Mesenchymal stem cell (in vitro differentiated cells and primary cell): Measurements from ENCODE around the gene SSNA1.
A peak's percentile ranks its signal among the peaks of the same experiment; 100 is the strongest.

Experiments used
- DNase-seq: peaks from one replicate; pipeline ENCODE4 v3.0.0-alpha.2; 2013
- H2AFZ ChIP-seq: one replicate; pipeline ENCODE4 v1.6.1; 2013; ENCODE audit warnings: low read depth, mild to moderate bottlenecking, control low read depth, inconsistent platforms, low read length, moderate library complexity
- H2AK5ac ChIP-seq: 2 replicates; pipeline ENCODE4 v1.6.1; 2013; ENCODE audit warnings: low read length, moderate library complexity, mild to moderate bottlenecking, inconsistent platforms; ENCODE audit not compliant: severe bottlenecking
- H2BK120ac ChIP-seq: one replicate; pipeline ENCODE4 v1.6.1; 2013; ENCODE audit warnings: low read depth, mild to moderate bottlenecking, inconsistent platforms, low read length, moderate library complexity
- H2BK12ac ChIP-seq, 2 experiments: one replicate each; pipeline ENCODE4 v1.6.1; 2013; ENCODE audit warnings: inconsistent platforms in 2 of 2, low read length in 2 of 2, mild to moderate bottlenecking in 2 of 2, moderate library complexity in 2 of 2, control low read depth in 1 of 2
- H2BK15ac ChIP-seq: one replicate; pipeline ENCODE4 v1.6.1; 2013; ENCODE audit warnings: mild to moderate bottlenecking, low read depth, inconsistent platforms; ENCODE audit not compliant: poor library complexity, severe bottlenecking
- H2BK5ac ChIP-seq: 2 replicates; pipeline ENCODE4 v1.6.1; 2013; ENCODE audit warnings: low read depth, mild to moderate bottlenecking, low read length, control low read depth, inconsistent platforms; ENCODE audit not compliant: poor library complexity, severe bottlenecking
- H3K14ac ChIP-seq, 2 experiments: one replicate each; pipeline ENCODE4 v1.6.1; 2013; ENCODE audit warnings: inconsistent platforms in 2 of 2, low read length in 2 of 2, control low read depth in 1 of 2, mild to moderate bottlenecking in 1 of 2, moderate library complexity in 1 of 2
- H3K18ac ChIP-seq, 2 experiments: one replicate each; pipeline ENCODE4 v1.6.1; 2013; ENCODE audit warnings: inconsistent platforms in 2 of 2, low read length in 2 of 2, control low read depth in 1 of 2, low read depth in 1 of 2, mild to moderate bottlenecking in 1 of 2
- H3K23ac ChIP-seq, 2 experiments: one replicate each; pipeline ENCODE4 v1.6.1; 2013; ENCODE audit warnings: inconsistent platforms in 2 of 2, low read length in 2 of 2, mild to moderate bottlenecking in 2 of 2, moderate library complexity in 2 of 2, control low read depth in 1 of 2
- H3K27ac ChIP-seq: 2 replicates; pipeline ENCODE4 v1.5.1; 2013; ENCODE audit warnings: mild to moderate bottlenecking, moderate library complexity, low read length, control low read depth, inconsistent platforms; ENCODE audit not compliant: poor library complexity, severe bottlenecking
- H3K27me3 ChIP-seq, 2 experiments: 2 replicates each; pipeline versions ENCODE4 v1.6.1 to v1.7.0; 2013; ENCODE audit warnings: low read length in 2 of 2, mild to moderate bottlenecking in 2 of 2, moderate library complexity in 2 of 2, control low read depth in 1 of 2, inconsistent platforms in 1 of 2; ENCODE audit not compliant: control insufficient read depth in 1 of 2, insufficient read depth in 1 of 2
- H3K36me3 ChIP-seq, 2 experiments: 2 replicates each; pipeline versions ENCODE4 v1.6.1 to v1.7.0; 2013; ENCODE audit warnings: low read length in 2 of 2, control low read depth in 1 of 2, inconsistent platforms in 1 of 2, low read depth in 1 of 2, mild to moderate bottlenecking in 1 of 2; ENCODE audit not compliant: insufficient read depth in 2 of 2, control insufficient read depth in 1 of 2
- H3K4ac ChIP-seq, 2 experiments: one replicate each; pipeline ENCODE4 v1.6.1; 2013; ENCODE audit warnings: inconsistent platforms in 2 of 2, low read length in 2 of 2, mild to moderate bottlenecking in 2 of 2, moderate library complexity in 2 of 2, control low read depth in 1 of 2, low read depth in 1 of 2
- H3K4me1 ChIP-seq: 2 replicates; pipeline ENCODE4 v1.6.1; 2013; ENCODE audit warnings: low read depth, low read length, control low read depth; ENCODE audit not compliant: control insufficient read depth, insufficient read depth
- H3K4me2 ChIP-seq: 2 replicates; pipeline ENCODE4 v1.6.1; 2013; ENCODE audit warnings: low read length, mild to moderate bottlenecking, inconsistent platforms; ENCODE audit not compliant: poor library complexity, severe bottlenecking
- H3K4me3 ChIP-seq, 2 experiments: 2 replicates each; pipeline versions ENCODE4 v1.5.1 to v1.7.0; 2013; ENCODE audit warnings: low read length in 2 of 2, mild to moderate bottlenecking in 2 of 2, control low read depth in 1 of 2, low read depth in 1 of 2; ENCODE audit not compliant: insufficient read depth in 1 of 2
- H3K79me1 ChIP-seq: replicated peaks from 2 replicates; pipeline ENCODE4 v1.6.1; 2013; ENCODE audit warnings: mild to moderate bottlenecking, control low read depth, low read length, inconsistent platforms; ENCODE audit not compliant: poor library complexity, severe bottlenecking
- H3K9ac ChIP-seq: 2 replicates; pipeline ENCODE4 v1.7.0; 2013; ENCODE audit warnings: mild to moderate bottlenecking, low read length, moderate library complexity
- H3K9me3 ChIP-seq: 2 replicates; pipeline ENCODE4 v1.7.0; 2013; ENCODE audit warnings: mild to moderate bottlenecking, low read length; ENCODE audit not compliant: control insufficient read depth
- H4K8ac ChIP-seq: one replicate; pipeline ENCODE4 v1.6.1; 2013; ENCODE audit warnings: inconsistent platforms, mild to moderate bottlenecking, low read length, moderate library complexity
- H4K91ac ChIP-seq: one replicate; pipeline ENCODE4 v1.6.1; 2013; ENCODE audit warnings: mild to moderate bottlenecking, low read length, inconsistent platforms
- WGBS: methylation state at CpG from one replicate; pipeline ENCODE4 v1.1.7; 2013; ENCODE audit warnings: mixed read lengths; 5-methylcytosine and 5-hydroxymethylcytosine counted together

SSNA1 gene

DNA sequence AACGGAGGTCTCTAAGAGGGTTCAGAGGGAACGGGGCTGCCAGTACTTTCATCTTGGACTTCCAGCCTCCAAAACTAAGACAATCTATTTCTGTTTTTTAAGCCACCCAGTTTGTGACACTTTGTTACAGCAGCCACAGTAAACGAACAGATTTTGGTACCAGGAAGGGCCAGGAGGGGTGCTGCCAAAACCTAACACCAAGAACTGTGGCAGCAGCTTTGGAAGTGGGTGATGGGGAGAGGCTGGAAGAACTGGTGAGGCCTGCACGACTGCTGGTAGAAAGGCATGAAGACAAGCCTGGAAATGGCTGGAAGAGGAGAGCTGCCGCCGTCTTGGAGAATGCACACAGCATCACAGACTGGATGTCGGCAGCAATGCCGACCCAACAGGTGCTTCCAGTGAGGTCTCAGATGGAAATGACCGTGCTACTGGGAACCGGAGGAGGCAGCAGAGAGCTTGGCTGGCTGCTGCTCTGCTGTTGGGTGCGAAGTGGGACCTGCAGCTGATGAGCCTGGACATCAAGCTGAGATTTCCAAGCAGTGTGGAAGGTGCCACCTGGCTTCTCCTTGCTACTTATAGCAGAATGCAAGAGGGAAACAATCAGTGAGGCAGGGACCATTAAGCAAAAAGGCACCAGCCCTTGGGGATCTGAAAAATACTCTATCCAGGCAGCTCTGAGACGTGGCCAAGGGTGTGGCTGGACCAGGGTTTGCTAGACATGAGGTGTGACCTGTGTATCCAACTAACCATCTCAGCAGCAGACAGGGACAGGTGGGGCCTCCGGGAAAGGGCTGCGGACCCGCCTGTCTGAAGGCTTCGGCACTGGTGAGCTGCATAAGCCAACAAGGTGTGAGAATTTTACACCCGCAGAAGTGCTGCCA, 11.9 kb upstream of the SSNA1 start:
- Histone ChIP-seq H3K4me3 (no peak overlapping the region), H2BK5ac (no peak overlapping the region), H3K14ac (no peak overlapping the region), H3K4me1 (peaks cover 7% of the 10 kb centered on the region), H3K4me2 (no peak overlapping the region), H2AK5ac (no peak overlapping the region), H3K9me3 (no peaks in the 10 kb centered on the region), H2BK120ac (no peak overlapping the region), H3K9ac (no peak overlapping the region), H3K23ac (no peak overlapping the region), H4K8ac (no peak overlapping the region), H3K18ac (no peak overlapping the region), H4K91ac (no peak overlapping the region), H3K27me3 (peaks cover 22 to 34% of the 10 kb centered on the region in 2 experiments), H3K79me1 (peaks cover 7% of the 10 kb centered on the region), H3K27ac (no peak overlapping the region), H2BK15ac (no peak overlapping the region), H3K36me3 (peaks cover 31 to 51% of the 10 kb centered on the region in 2 experiments), H3K4ac (no peak overlapping the region), H2BK12ac (no peak overlapping the region), H2AFZ (no peak overlapping the region)
- 67% methylated on average over 17 of the region's 17 CpGs for WGBS
- DNase-seq, result peak; percentile 32

DNA sequence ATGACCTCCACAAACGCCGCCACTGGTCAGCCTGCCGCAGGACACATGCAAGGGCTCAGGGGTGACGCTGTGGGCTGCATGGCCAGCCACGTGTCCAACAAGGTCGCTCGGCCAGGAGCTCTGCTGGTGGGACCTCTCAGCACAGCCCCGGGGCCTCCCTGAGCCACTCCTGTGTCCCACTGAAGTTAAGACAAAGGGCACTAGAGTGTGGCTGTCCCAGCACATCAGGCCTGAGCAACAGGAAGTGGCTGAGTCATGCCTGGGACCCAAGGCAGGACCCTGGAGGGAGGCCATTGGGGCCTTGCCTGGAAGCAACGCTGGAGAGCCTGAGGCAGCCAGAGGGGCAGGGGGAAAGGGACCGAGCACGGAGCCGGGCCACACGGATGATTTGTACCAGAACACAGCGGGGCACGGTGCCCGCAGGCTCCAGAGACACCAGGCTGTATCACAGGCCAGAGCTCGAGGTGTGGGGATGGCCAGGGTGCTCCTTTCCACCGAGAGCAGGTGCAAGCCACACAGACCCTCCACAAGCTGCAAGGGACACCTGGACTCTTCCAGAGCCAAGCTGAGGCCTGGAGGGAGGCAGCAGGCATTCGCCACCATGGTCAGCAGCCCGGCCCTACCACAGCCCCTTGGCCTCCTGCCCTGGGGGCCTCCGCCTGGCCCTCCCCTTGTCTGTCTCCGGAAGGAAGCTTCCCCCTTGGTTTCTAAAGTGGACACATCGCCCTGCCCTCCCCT, 10.1 kb upstream of the SSNA1 start:
- no peak overlapping the region for H2AFZ ChIP-seq
- no peak overlapping the region for H2AK5ac ChIP-seq
- H3K18ac ChIP-seq, result no peak overlapping the region
- H3K27me3 ChIP-seq, result peaks cover 5 to 16% of the 10 kb centered on the region in 2 experiments
- H2BK15ac ChIP-seq, result no peak overlapping the region
- no peak overlapping the region for H2BK120ac ChIP-seq
- H3K4me3 ChIP-seq, result no peak overlapping the region
- H3K79me1 ChIP-seq, result peaks cover 9% of the 10 kb centered on the region
- no peak overlapping the region for H3K9ac ChIP-seq
- H4K8ac ChIP-seq, result no peak overlapping the region
- no peak overlapping the region for H4K91ac ChIP-seq
- H3K27ac ChIP-seq, result no peak overlapping the region
- peaks cover 47 to 67% of the 10 kb centered on the region in 2 experiments for H3K36me3 ChIP-seq
- no peak overlapping the region for H3K14ac ChIP-seq
- no peak overlapping the region for H3K23ac ChIP-seq
- H3K4me2 ChIP-seq, result no peak overlapping the region
- no peak overlapping the region for H3K4ac ChIP-seq
- 90% methylated on average over 23 of the region's 23 CpGs for WGBS
- H2BK12ac ChIP-seq, result no peak overlapping the region
- H3K4me1 ChIP-seq, result peaks cover 7% of the 10 kb centered on the region
- no peaks in the 10 kb centered on the region for H3K9me3 ChIP-seq
- no peak overlapping the region for H2BK5ac ChIP-seq
- DNase-seq, result no peak

GRCh38 chr9:137178939-137179630, 9.4 kb upstream of the SSNA1 start:
- H3K9ac ChIP-seq, result no peak overlapping the region
- H3K36me3 ChIP-seq, result peaks cover 54 to 74% of the 10 kb centered on the region in 2 experiments
- H3K4ac ChIP-seq, result no peak overlapping the region
- H3K18ac ChIP-seq, result no peak overlapping the region
- H2BK15ac ChIP-seq, result no peak overlapping the region
- H3K79me1 ChIP-seq, result peaks cover 13% of the 10 kb centered on the region
- H3K4me3 ChIP-seq, result no peak overlapping the region
- H3K14ac ChIP-seq, result no peak overlapping the region
- 92% methylated on average over 19 of the region's 19 CpGs for WGBS
- no peak overlapping the region for H2BK12ac ChIP-seq
- no peak overlapping the region for H2BK5ac ChIP-seq
- H3K4me2 ChIP-seq, result no peak overlapping the region
- H3K4me1 ChIP-seq, result peaks cover 7% of the 10 kb centered on the region
- H2AFZ ChIP-seq, result no peak overlapping the region
- no peak for DNase-seq
- H3K9me3 ChIP-seq, result no peaks in the 10 kb centered on the region
- H3K23ac ChIP-seq, result no peak overlapping the region
- peak overlapping the region; percentile 12 for H4K91ac ChIP-seq
- H4K8ac ChIP-seq, result no peak overlapping the region
- peaks cover under 1 to 9% of the 10 kb centered on the region in 2 experiments for H3K27me3 ChIP-seq
- H2BK120ac ChIP-seq, result no peak overlapping the region
- no peak overlapping the region for H3K27ac ChIP-seq
- no peak overlapping the region for H2AK5ac ChIP-seq

- H4K8ac ChIP-seq, result no peak overlapping the region
- no peak overlapping the region for H2BK5ac ChIP-seq
Observed at GRCh38 chr9:137179761-137180160, 8.7 kb upstream of the SSNA1 start.

More at GRCh38 chr9:137179761-137180160, 8.7 kb upstream of the SSNA1 start:
- Histone ChIP-seq H3K79me1 (peaks cover 17% of the 10 kb centered on the region), H3K9me3 (no peaks in the 10 kb centered on the region), H3K27me3 (peaks cover 0 to 4% of the 10 kb centered on the region in 2 experiments), H3K4me2 (no peak overlapping the region), H4K91ac (no peak overlapping the region), H2BK120ac (no peak overlapping the region), H2BK15ac (no peak overlapping the region), H3K36me3 (peaks cover 61 to 80% of the 10 kb centered on the region in 2 experiments), H3K4me3 (no peak overlapping the region), H3K23ac (no peak overlapping the region), H3K18ac (no peak overlapping the region), H3K14ac (no peak overlapping the region), H3K9ac (no peak overlapping the region), H2AK5ac (no peak overlapping the region), H2AFZ (no peak overlapping the region), H3K4me1 (peaks cover 7% of the 10 kb centered on the region), H3K4ac (no peak overlapping the region), H2BK12ac (no peak overlapping the region), H3K27ac (no peak overlapping the region)
- WGBS, result 97% methylated on average over 17 of the region's 17 CpGs
- no peak for DNase-seq
